GM23338 (cell line): ENCODE results near the gene FMR1NB. TPM values are rescaled to one million over a fixed set of nuclear protein-coding genes. Genes with fewer than 3 reads are reported as not detected.

ENCODE experiments used
- ATAC-seq: fragments of 200-7000 bp; cut with Tn5 transposase; 3 replicates; pipeline ENCODE4 v1.9.1; 2020
- DNase-seq: peaks from one replicate; pipeline ENCODE4 v3.0.0-alpha.2; 2015; ENCODE audit warnings: low spot score
- H2AFZ ChIP-seq: fragments of 200-600 bp; sonication (generic); 2 replicates; pipeline ENCODE4 v1.8.0; 2016; ENCODE audit warnings: antibody characterized with exemption, mild to moderate bottlenecking, moderate library complexity
- H3F3A ChIP-seq: fragments of 200-600 bp; sonication (generic); replicated peaks from 2 replicates; pipeline ENCODE4 v1.8.0; 2017; ENCODE audit warnings: antibody characterized with exemption, mixed run types, low read depth
- H3K27ac ChIP-seq: fragments of 200-600 bp; sonication (generic); 2 replicates; pipeline ENCODE4 v1.6.1; 2016; ENCODE audit warnings: low read depth
- H3K27me3 ChIP-seq: fragments of 200-600 bp; sonication (generic); 2 replicates; pipeline ENCODE4 v1.8.0; 2016; ENCODE audit warnings: mild to moderate bottlenecking, mixed run types, moderate library complexity; ENCODE audit not compliant: insufficient read depth
- H3K36me3 ChIP-seq: fragments of 200-600 bp; sonication (generic); 2 replicates; pipeline ENCODE4 v1.8.0; 2016; ENCODE audit warnings: mild to moderate bottlenecking; ENCODE audit not compliant: insufficient read depth
- H3K4me1 ChIP-seq: fragments of 200-600 bp; sonication (generic); 2 replicates; pipeline ENCODE4 v1.8.0; 2016; ENCODE audit warnings: mild to moderate bottlenecking, moderate library complexity; ENCODE audit not compliant: insufficient read depth
- H3K4me2 ChIP-seq: fragments of 200-600 bp; sonication (generic); 2 replicates; pipeline ENCODE4 v1.7.1; 2017; ENCODE audit warnings: mixed run types
- H3K4me3 ChIP-seq: fragments of 200-600 bp; sonication (generic); 2 replicates; pipeline ENCODE4 v1.6.1; 2016; ENCODE audit warnings: mixed run types
- H3K79me2 ChIP-seq: fragments of 200-600 bp; sonication (generic); replicated peaks from 2 replicates; pipeline ENCODE4 v1.8.0; 2017; ENCODE audit warnings: mild to moderate bottlenecking; ENCODE audit not compliant: insufficient read depth
- H3K9me2 ChIP-seq: fragments of 200-600 bp; sonication (generic); 2 replicates; pipeline ENCODE4 v1.8.0; 2017; ENCODE audit not compliant: insufficient read depth
- H4K20me1 ChIP-seq: fragments of 200-600 bp; sonication (generic); replicated peaks from 2 replicates; pipeline ENCODE4 v1.8.0; 2017; ENCODE audit warnings: mild to moderate bottlenecking; ENCODE audit not compliant: insufficient read depth
- H3K27ac Mint-ChIP-seq: 2 replicates; pipeline ENCODE4 v1.8.0; 2020; ENCODE audit warnings: inconsistent platforms, mild to moderate bottlenecking, moderate library complexity, mixed read lengths
- H3K27me3 Mint-ChIP-seq: 3 replicates; pipeline ENCODE4 v1.8.0; 2022; ENCODE audit warnings: low read depth, mild to moderate bottlenecking, moderate library complexity, mixed read lengths, inconsistent platforms; ENCODE audit not compliant: insufficient read depth, poor library complexity
- H3K36me3 Mint-ChIP-seq: 3 replicates; pipeline ENCODE4 v1.8.0; 2021; ENCODE audit warnings: low read depth, mild to moderate bottlenecking, inconsistent platforms, moderate library complexity, mixed read lengths
- H3K4me1 Mint-ChIP-seq: 3 replicates; pipeline ENCODE4 v1.8.0; 2020; ENCODE audit warnings: mild to moderate bottlenecking, inconsistent platforms, mixed read lengths
- H3K4me3 Mint-ChIP-seq: 3 replicates; pipeline ENCODE4 v1.8.0; 2021; ENCODE audit warnings: moderate library complexity, mild to moderate bottlenecking, inconsistent platforms, mixed read lengths
- H3K9me3 Mint-ChIP-seq: 3 replicates; pipeline ENCODE4 v1.8.0; 2020; ENCODE audit warnings: moderate library complexity, mild to moderate bottlenecking, inconsistent platforms, mixed read lengths
- CTCF ChIP-seq, 2 experiments: fragments of 200-600 bp in 1 of 2; sonication (generic) in 1 of 2; conservative IDR thresholded peaks; 2 replicates each; pipeline versions ENCODE4 v1.5.1 to v1.6.1; 2016 to 2017; ENCODE audit warnings: antibody characterized with exemption in 2 of 2, low read depth in 2 of 2, mild to moderate bottlenecking in 2 of 2, moderate library complexity in 1 of 2
- EZH2phosphoT487 ChIP-seq: fragments of 200-600 bp; sonication (generic); IDR thresholded peaks from one replicate; pipeline ENCODE4 v1.8.1; 2018; ENCODE audit warnings: antibody characterized with exemption; ENCODE audit not compliant: unreplicated experiment
- JUNB ChIP-seq: IDR thresholded peaks from one replicate; pipeline ENCODE4 v1.6.1; 2016; ENCODE audit warnings: antibody characterized with exemption; ENCODE audit not compliant: unreplicated experiment
- NANOG ChIP-seq: IDR thresholded peaks from 2 replicates; pipeline ENCODE4 v1.6.1; 2016; ENCODE audit warnings: antibody characterized with exemption, borderline replicate concordance
- REST ChIP-seq: IDR thresholded peaks from one replicate; pipeline ENCODE4 v1.6.1; 2018; ENCODE audit warnings: antibody characterized with exemption; ENCODE audit not compliant: unreplicated experiment
- STAT1 ChIP-seq: IDR thresholded peaks from one replicate; pipeline ENCODE4 v1.6.1; 2016; ENCODE audit warnings: antibody characterized with exemption; ENCODE audit not compliant: unreplicated experiment
- ZNF114 ChIP-seq: fragments of 250-450 bp; sonication (Bioruptor Pico); IDR thresholded peaks from 2 replicates; pipeline ENCODE4 v1.5.0; 2020; ENCODE audit warnings: mild to moderate bottlenecking, moderate library complexity
- ZNF331 ChIP-seq: fragments of 250-450 bp; sonication (Bioruptor Pico); IDR thresholded peaks from 2 replicates; pipeline ENCODE4 v1.5.0; 2020; ENCODE audit warnings: low read depth, mild to moderate bottlenecking, moderate library complexity
- long read RNA-seq: library from polyadenylated mRNA; unstranded; transcript quantifications from one replicate; pipeline ENCODE4 v2.0.0, GENCODE V29; 2020; ENCODE audit not compliant: unreplicated experiment
- polyA plus RNA-seq: library from polyadenylated mRNA; unstranded; fragments of >200 nt; fragmentation: Nextera tagmentation; extraction: Ambion mirVana; gene quantifications from 2 replicates; pipeline ENCODE4 v1.2.1, GENCODE V29; 2016
- total RNA-seq: library from RNA; depleted of rRNA; stranded (reverse); fragments of >200 nt; shearing (Covaris generic); gene quantifications from 2 replicates; pipeline ENCODE4 v1.2.3, GENCODE V29; 2014; rRNA removed
- TF ChIP-seq, protein P1 (sequence below): IDR thresholded peaks from 2 replicates; pipeline ENCODE4 v1.6.1; 2016; ENCODE audit warnings: antibody characterized with exemption

FMR1NB gene, protein sequence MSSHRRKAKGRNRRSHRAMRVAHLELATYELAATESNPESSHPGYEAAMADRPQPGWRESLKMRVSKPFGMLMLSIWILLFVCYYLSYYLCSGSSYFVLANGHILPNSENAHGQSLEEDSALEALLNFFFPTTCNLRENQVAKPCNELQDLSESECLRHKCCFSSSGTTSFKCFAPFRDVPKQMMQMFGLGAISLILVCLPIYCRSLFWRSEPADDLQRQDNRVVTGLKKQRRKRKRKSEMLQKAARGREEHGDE
- total RNA-seq (not detected in 2 replicates), polyA plus RNA-seq (not detected in 2 replicates)
- long read RNA-seq, result 0 reads

- TF ChIP-seq NANOG (no peak), ZNF114 (no peak), EZH2phosphoT487 (no peak), CTCF (conservative IDR thresholded peaks at IDR 0.05; ENCODE audit: low read depth in 2 of 2) (no peak), ZNF331 (CRISPR knock-in tag) (no peak), REST (no peak), STAT1 (no peak), JUNB (no peak)
- TF ChIP-seq, protein P1, sequence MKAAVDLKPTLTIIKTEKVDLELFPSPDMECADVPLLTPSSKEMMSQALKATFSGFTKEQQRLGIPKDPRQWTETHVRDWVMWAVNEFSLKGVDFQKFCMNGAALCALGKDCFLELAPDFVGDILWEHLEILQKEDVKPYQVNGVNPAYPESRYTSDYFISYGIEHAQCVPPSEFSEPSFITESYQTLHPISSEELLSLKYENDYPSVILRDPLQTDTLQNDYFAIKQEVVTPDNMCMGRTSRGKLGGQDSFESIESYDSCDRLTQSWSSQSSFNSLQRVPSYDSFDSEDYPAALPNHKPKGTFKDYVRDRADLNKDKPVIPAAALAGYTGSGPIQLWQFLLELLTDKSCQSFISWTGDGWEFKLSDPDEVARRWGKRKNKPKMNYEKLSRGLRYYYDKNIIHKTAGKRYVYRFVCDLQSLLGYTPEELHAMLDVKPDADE, result no peak
- Histone ChIP-seq H3K9me2 (no peaks in the 10 kb centered on the region), H3K4me2 (no peak within 1 kb of the TSS), H3K36me3 (no peaks in the 10 kb centered on the region), H3K27me3 (no peaks in the 10 kb centered on the region), H3F3A (no peaks in the 10 kb centered on the region), H3K4me3 (no peak within 1 kb of the TSS), H3K4me1 (no peaks in the 10 kb centered on the region), H4K20me1 (no peaks in the 10 kb centered on the region), H3K79me2 (no peaks in the 10 kb centered on the region), H3K27ac (no peak within 1 kb of the TSS), H2AFZ (no peak within 1 kb of the TSS)
- Mint-ChIP-seq H3K4me3 (no peak within 1 kb of the TSS), H3K36me3 (no peaks in the 10 kb centered on the region), H3K9me3 (no peaks in the 10 kb centered on the region), H3K4me1 (no peaks in the 10 kb centered on the region), H3K27me3 (no peaks in the 10 kb centered on the region), H3K27ac (no peak within 1 kb of the TSS)
- no peak for ATAC-seq
- no peak for DNase-seq
Observed at GRCh38 chrX:147981038-147981752, at the start of gene FMR1NB. FMR1NB (plus strand) TSS chrX:147981337; CDS start chrX:147981403, 66 bp downstream.
